HG02938 (cell line): ENCODE results near the gene KCNN3.

Experiments used
- ATAC-seq: cut with Tn5 transposase; IDR thresholded peaks from one replicate; pipeline ENCODE4 v1.9.1; 2021; ENCODE audit warnings: mild to moderate bottlenecking, moderate library complexity; ENCODE audit not compliant: unreplicated experiment

The KCNN3 gene

GRCh38 chr1:154799188-154799587 is 70.9 kb downstream of the KCNN3 start:
- ATAC-seq: no peak

- ATAC-seq: no peak
Observed at GRCh38 chr1:154798645-154799044, 71.4 kb downstream of the KCNN3 start.

GRCh38 chr1:154797175-154797574 is 72.9 kb downstream of the KCNN3 start:
- no peak for ATAC-seq

- ATAC-seq: no peak
Observed at GRCh38 chr1:154796303-154796892, 73.7 kb downstream of the KCNN3 start.

GRCh38 chr1:154794608-154795007 is 75.5 kb downstream of the KCNN3 start:
- no peak for ATAC-seq

GRCh38 chr1:154793685-154794084 is 76.4 kb downstream of the KCNN3 start:
- no peak for ATAC-seq

- ATAC-seq: no peak
Observed at GRCh38 chr1:154792899-154793298, 77.2 kb downstream of the KCNN3 start.

GRCh38 chr1:154791292-154792166 is 78.6 kb downstream of the KCNN3 start:
- ATAC-seq: peak; percentile 78

GRCh38 chr1:154788886-154789285 is 81.2 kb downstream of the KCNN3 start:
- ATAC-seq: no peak

GRCh38 chr1:154788110-154788870 is 81.8 kb downstream of the KCNN3 start:
- ATAC-seq: no peak

GRCh38 chr1:154786804-154787570 is 83.1 kb downstream of the KCNN3 start:
- no peak for ATAC-seq

GRCh38 chr1:154784924-154785531 is 85.1 kb downstream of the KCNN3 start:
- ATAC-seq: peak; percentile 60

GRCh38 chr1:154784416-154784815 is 85.7 kb downstream of the KCNN3 start:
- ATAC-seq: no peak

GRCh38 chr1:154783976-154784375 is 86.1 kb downstream of the KCNN3 start:
- no peak for ATAC-seq

GRCh38 chr1:154780541-154780940 is 89.5 kb downstream of the KCNN3 start:
- ATAC-seq: no peak

- ATAC-seq: no peak
Observed at GRCh38 chr1:154779551-154780189, 90.4 kb downstream of the KCNN3 start.

- no peak for ATAC-seq
Observed at GRCh38 chr1:154778944-154779343, 91.1 kb downstream of the KCNN3 start.

- no peak for ATAC-seq
Observed at GRCh38 chr1:154778275-154778674, 91.8 kb downstream of the KCNN3 start.

- no peak for ATAC-seq
Observed at GRCh38 chr1:154777781-154778180, 92.3 kb downstream of the KCNN3 start.

- no peak for ATAC-seq
Observed at GRCh38 chr1:154777154-154777553, 92.9 kb downstream of the KCNN3 start.
